Measurements from ENCODE around the gene CSF1.

CSF1 gene

GRCh38 chr1:109901141-109901523, 9.5 kb upstream of the CSF1 start:
- no peak for DNase-seq (ENCODE audit: extremely low read depth in 1 of 2, low read depth in 1 of 2)

GRCh38 chr1:109901524-109902145, 9.0 kb upstream of the CSF1 start:
- DNase-seq (ENCODE audit: extremely low read depth in 1 of 2, low read depth in 1 of 2): no peak

GRCh38 chr1:109902204-109902985, 8.3 kb upstream of the CSF1 start:
- DNase-seq (ENCODE audit: extremely low read depth in 1 of 2, low read depth in 1 of 2): no peak

- no peak for DNase-seq (ENCODE audit: extremely low read depth in 1 of 2, low read depth in 1 of 2)
These were observed 7.2 kb upstream of the CSF1 start for GRCh38 chr1:109903376-109903930.

- no peak for DNase-seq (ENCODE audit: extremely low read depth in 1 of 2, low read depth in 1 of 2)
These were observed 6.4 kb upstream of the CSF1 start for GRCh38 chr1:109904105-109904817.

- DNase-seq (ENCODE audit: extremely low read depth in 1 of 2, low read depth in 1 of 2): no peak
These were observed 5.2 kb upstream of the CSF1 start for GRCh38 chr1:109905491-109905890.

- DNase-seq (ENCODE audit: extremely low read depth in 1 of 2, low read depth in 1 of 2): peak in 1 of 2 donors; percentile 67
These were observed 4.3 kb upstream of the CSF1 start for GRCh38 chr1:109906160-109906838.

GRCh38 chr1:109906839-109907180, 3.8 kb upstream of the CSF1 start:
- no peak for DNase-seq (ENCODE audit: extremely low read depth in 1 of 2, low read depth in 1 of 2)

GRCh38 chr1:109907190-109907774, 3.4 kb upstream of the CSF1 start:
- DNase-seq (ENCODE audit: extremely low read depth in 1 of 2, low read depth in 1 of 2): no peak

GRCh38 chr1:109908836-109909235, 1.8 kb upstream of the CSF1 start:
- no peak for DNase-seq (ENCODE audit: extremely low read depth in 1 of 2, low read depth in 1 of 2)

- no peak for DNase-seq (ENCODE audit: extremely low read depth in 1 of 2, low read depth in 1 of 2)
These were observed 1.1 kb upstream of the CSF1 start for GRCh38 chr1:109909561-109909960.

- no peak for DNase-seq (ENCODE audit: extremely low read depth in 1 of 2, low read depth in 1 of 2)
These were observed 532 bp downstream of the CSF1 start for GRCh38 chr1:109910963-109911798.

GRCh38 chr1:109912214-109912861, 1.7 kb downstream of the CSF1 start:
- no peak for DNase-seq (ENCODE audit: extremely low read depth in 1 of 2, low read depth in 1 of 2)

GRCh38 chr1:109912873-109913272, 2.2 kb downstream of the CSF1 start:
- DNase-seq (ENCODE audit: extremely low read depth in 1 of 2, low read depth in 1 of 2): no peak

GRCh38 chr1:109913360-109913879, 2.8 kb downstream of the CSF1 start:
- no peak for DNase-seq (ENCODE audit: extremely low read depth in 1 of 2, low read depth in 1 of 2)

GRCh38 chr1:109914587-109915240, 4.1 kb downstream of the CSF1 start:
- no peak for DNase-seq (ENCODE audit: extremely low read depth in 1 of 2, low read depth in 1 of 2)

GRCh38 chr1:109917051-109917767, 6.6 kb downstream of the CSF1 start:
- DNase-seq (ENCODE audit: extremely low read depth in 1 of 2, low read depth in 1 of 2): no peak

Data from stimulated activated CD8-positive, alpha-beta memory T cell treated with anti-CD3 and anti-CD28 coated beads, Interleukin-7, amount 100 ng/mL, for 48 hours (primary cell).